ENCODE results near the gene MVB12B.

- TF ChIP-seq SIN3A (IDR thresholded peaks at IDR 0.05; ENCODE audit: low read depth) (no peak), ATF3 (IDR thresholded peaks at IDR 0.05) (no peak), CTCF (IDR thresholded peaks at IDR 0.05 in 2 of 3, conservative IDR thresholded peaks at IDR 0.05 in 1 of 3; ENCODE audit: borderline replicate concordance in 1 of 3, insufficient read depth in 1 of 3, low read depth in 2 of 3, low read length in 2 of 3) (no peak), YY1 (IDR thresholded peaks at IDR 0.05; ENCODE audit: extremely low read depth, insufficient replicate concordance, low read depth, low read length) (no peak), POLR2A (IDR thresholded peaks at IDR 0.05; ENCODE audit: borderline replicate concordance, extremely low read depth, insufficient read depth, insufficient read length) (no peak), EZH2 (IDR thresholded peaks at IDR 0.05) (no peak), REST (IDR thresholded peaks at IDR 0.05; ENCODE audit: low read depth) (no peak), MAX (IDR thresholded peaks at IDR 0.05) (no peak), JUND (IDR thresholded peaks at IDR 0.05) (no peak), TCF7L2 (IDR thresholded peaks at IDR 0.05; ENCODE audit: borderline replicate concordance, extremely low read depth, insufficient read depth, insufficient read length) (no peak), POLR2AphosphoS5 (IDR thresholded peaks at IDR 0.05; ENCODE audit: low read depth, low read length) (no peak), SP1 (IDR thresholded peaks at IDR 0.05; ENCODE audit: low read depth) (no peak)
These were observed 197.0 kb downstream of the MVB12B start for GRCh38 chr9:126523611-126524111.

All from HCT116 (cell line).